ENCODE results near the gene FLOT1.

DNA sequence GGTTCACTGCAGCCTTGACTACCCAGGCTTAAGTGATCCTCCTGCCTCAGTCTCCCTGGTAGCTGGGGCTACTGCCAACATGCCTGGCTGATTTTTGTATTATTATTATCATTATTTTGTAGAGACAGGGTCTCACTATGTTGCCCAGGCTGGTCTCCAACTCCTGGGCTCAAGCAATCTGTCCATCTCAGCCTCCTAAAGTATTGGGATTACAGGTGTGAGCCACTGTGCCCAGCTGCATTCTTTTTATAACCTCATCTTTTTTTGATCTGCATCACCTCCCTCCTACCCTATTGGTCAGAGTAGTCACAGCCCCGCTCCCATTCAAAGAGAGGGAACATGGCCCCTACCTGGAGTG lies 25.4 kb upstream of the FLOT1 start:
- TF ChIP-seq ESRRA (CRISPR knock-in tag; IDR thresholded peaks at IDR 0.05; ENCODE audit: borderline replicate concordance) (no peak), CREM (CRISPR knock-in tag; IDR thresholded peaks at IDR 0.05) (no peak)
- TF ChIP-seq, protein P1, sequence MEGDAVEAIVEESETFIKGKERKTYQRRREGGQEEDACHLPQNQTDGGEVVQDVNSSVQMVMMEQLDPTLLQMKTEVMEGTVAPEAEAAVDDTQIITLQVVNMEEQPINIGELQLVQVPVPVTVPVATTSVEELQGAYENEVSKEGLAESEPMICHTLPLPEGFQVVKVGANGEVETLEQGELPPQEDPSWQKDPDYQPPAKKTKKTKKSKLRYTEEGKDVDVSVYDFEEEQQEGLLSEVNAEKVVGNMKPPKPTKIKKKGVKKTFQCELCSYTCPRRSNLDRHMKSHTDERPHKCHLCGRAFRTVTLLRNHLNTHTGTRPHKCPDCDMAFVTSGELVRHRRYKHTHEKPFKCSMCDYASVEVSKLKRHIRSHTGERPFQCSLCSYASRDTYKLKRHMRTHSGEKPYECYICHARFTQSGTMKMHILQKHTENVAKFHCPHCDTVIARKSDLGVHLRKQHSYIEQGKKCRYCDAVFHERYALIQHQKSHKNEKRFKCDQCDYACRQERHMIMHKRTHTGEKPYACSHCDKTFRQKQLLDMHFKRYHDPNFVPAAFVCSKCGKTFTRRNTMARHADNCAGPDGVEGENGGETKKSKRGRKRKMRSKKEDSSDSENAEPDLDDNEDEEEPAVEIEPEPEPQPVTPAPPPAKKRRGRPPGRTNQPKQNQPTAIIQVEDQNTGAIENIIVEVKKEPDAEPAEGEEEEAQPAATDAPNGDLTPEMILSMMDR (IDR thresholded peaks at IDR 0.05) = no peak

Measured in WTC11 (cell line).